ENCODE data around the gene FADS1. TPM values are rescaled to one million over a fixed set of nuclear protein-coding genes. Genes with fewer than 3 reads are reported as not detected.

FADS1 gene
- total RNA-seq, 2 donors from 2014 or later: 21.8 to 28.4 TPM

- no peak overlapping the region for H3K27ac ChIP-seq
- no peaks in the 10 kb centered on the region for H3K9me3 ChIP-seq
- H3K27me3 ChIP-seq: no peaks in the 10 kb centered on the region
- DNase-seq (ENCODE audit: low spot score): no peak
- no peak overlapping the region for H3K4me3 ChIP-seq
- H3K36me3 ChIP-seq: no peaks in the 10 kb centered on the region
- peaks cover 0 to 10% of the 10 kb centered on the region in 2 donors for H3K4me1 ChIP-seq
- TF ChIP-seq CTCF (IDR thresholded peaks at IDR 0.05): no peak
Measured at GRCh38 chr11:61774411-61774810, 42.4 kb downstream of the FADS1 start.

GRCh38 chr11:61773809-61774208, 43.0 kb downstream of the FADS1 start:
- no peak for TF ChIP-seq CTCF (IDR thresholded peaks at IDR 0.05)
- no peak overlapping the region for H3K4me3 ChIP-seq
- H3K27ac ChIP-seq: no peak overlapping the region
- H3K27me3 ChIP-seq: no peaks in the 10 kb centered on the region
- H3K9me3 ChIP-seq: no peaks in the 10 kb centered on the region
- DNase-seq (ENCODE audit: low spot score): no peak
- H3K4me1 ChIP-seq: peaks cover 0 to 10% of the 10 kb centered on the region in 2 donors
- no peaks in the 10 kb centered on the region for H3K36me3 ChIP-seq

GRCh38 chr11:61773356-61773755, 43.4 kb downstream of the FADS1 start:
- no peak overlapping the region for H3K27ac ChIP-seq
- DNase-seq (ENCODE audit: low spot score): no peak
- H3K4me1 ChIP-seq: peaks cover 0 to 10% of the 10 kb centered on the region in 2 donors
- H3K9me3 ChIP-seq: no peaks in the 10 kb centered on the region
- no peak for TF ChIP-seq CTCF (IDR thresholded peaks at IDR 0.05)
- H3K36me3 ChIP-seq: no peaks in the 10 kb centered on the region
- H3K27me3 ChIP-seq: no peaks in the 10 kb centered on the region
- H3K4me3 ChIP-seq: no peak overlapping the region

- TF ChIP-seq CTCF (IDR thresholded peaks at IDR 0.05): no peak
- Histone ChIP-seq H3K27ac (no peak overlapping the region), H3K4me3 (no peak overlapping the region), H3K36me3 (no peaks in the 10 kb centered on the region), H3K9me3 (no peaks in the 10 kb centered on the region), H3K4me1 (peaks cover 0 to 2% of the 10 kb centered on the region in 2 donors), H3K27me3 (no peaks in the 10 kb centered on the region)
- DNase-seq (ENCODE audit: low spot score): no peak
Measured at GRCh38 chr11:61771985-61772455, 44.8 kb downstream of the FADS1 start.

- no peaks in the 10 kb centered on the region for H3K9me3 ChIP-seq
- no peak for DNase-seq (ENCODE audit: low spot score)
- TF ChIP-seq CTCF (IDR thresholded peaks at IDR 0.05): no peak
Measured at GRCh38 chr11:61771195-61771894, 45.5 kb downstream of the FADS1 start.

More at GRCh38 chr11:61771195-61771894, 45.5 kb downstream of the FADS1 start:
- no peaks in the 10 kb centered on the region for H3K27me3 ChIP-seq
- H3K36me3 ChIP-seq: no peaks in the 10 kb centered on the region
- H3K4me1 ChIP-seq: no peaks in the 10 kb centered on the region
- H3K27ac ChIP-seq: no peak overlapping the region
- no peak overlapping the region for H3K4me3 ChIP-seq

All from right atrium auricular region (tissue), 2 donors.